HCT116 (cell line): ENCODE data around the gene LY86.

Experiments used
- ATF3 ChIP-seq: IDR thresholded peaks from 2 replicates; pipeline ENCODE4 v1.6.1; 2012
- CEBPB ChIP-seq: IDR thresholded peaks from 2 replicates; pipeline ENCODE4 v1.6.1; 2012; ENCODE audit warnings: low read depth
- EZH2 ChIP-seq: fragments of 200-600 bp; sonication (generic); IDR thresholded peaks from 2 replicates; pipeline ENCODE4 v1.6.1; 2017; ENCODE audit warnings: antibody characterized with exemption, mixed run types
- JUND ChIP-seq: IDR thresholded peaks from 2 replicates; pipeline ENCODE4 v1.6.1; 2012
- POLR2A ChIP-seq: IDR thresholded peaks from 2 replicates; pipeline ENCODE4 v1.7.0; 2011; ENCODE audit warnings: borderline replicate concordance; ENCODE audit not compliant: insufficient read depth, insufficient read length; ENCODE audit errors: extremely low read depth
- POLR2AphosphoS5 ChIP-seq: IDR thresholded peaks from 2 replicates; pipeline ENCODE4 v1.6.1; 2011; ENCODE audit warnings: mild to moderate bottlenecking, low read depth, low read length, moderate library complexity
- RAD21 ChIP-seq: IDR thresholded peaks from 2 replicates; pipeline ENCODE4 v1.6.1; 2012; ENCODE audit warnings: low read depth, mild to moderate bottlenecking
- SP1 ChIP-seq: IDR thresholded peaks from 2 replicates; pipeline ENCODE4 v1.6.1; 2012; ENCODE audit warnings: low read depth
- SRF ChIP-seq: IDR thresholded peaks from 2 replicates; pipeline ENCODE4 v1.6.1; 2012; ENCODE audit warnings: low read depth
- TF ChIP-seq, protein P1 (sequence below), 3 experiments: fragments of 200-600 bp in 1 of 3; sonication (generic) in 1 of 3; IDR thresholded peaks in 2 of 3; conservative IDR thresholded peaks in 1 of 3; 2 replicates each; pipeline ENCODE4 v1.5.1; 2012 to 2017; ENCODE audit warnings: low read depth in 2 of 3, low read length in 2 of 3, antibody characterized with exemption in 1 of 3, borderline replicate concordance in 1 of 3, control low read depth in 1 of 3, mild to moderate bottlenecking in 1 of 3, mixed read lengths in 1 of 3, mixed run types in 1 of 3, moderate library complexity in 1 of 3; ENCODE audit not compliant: insufficient read depth in 1 of 3
- TF ChIP-seq, protein P2 (sequence below): IDR thresholded peaks from 2 replicates; pipeline ENCODE4 v1.6.1; 2012; ENCODE audit warnings: low read depth

DNA sequence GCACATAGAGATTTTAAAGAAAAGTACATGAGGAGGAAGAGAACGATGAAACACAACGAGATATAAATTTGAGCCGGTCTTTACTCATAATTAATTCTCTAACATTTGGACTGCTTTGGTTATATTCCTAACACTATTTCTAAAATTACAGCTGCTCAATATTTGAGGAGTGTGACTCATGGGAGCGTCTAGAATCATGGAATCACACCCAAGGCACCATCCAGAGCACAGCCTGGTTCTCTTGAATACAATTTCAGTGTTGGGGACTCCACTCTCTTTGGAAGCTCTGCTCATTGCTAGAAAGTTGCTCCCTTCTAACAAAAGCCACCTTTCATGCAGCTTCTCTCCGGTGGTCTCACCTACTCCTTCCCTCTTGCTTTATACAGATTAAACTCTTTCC, 64.4 kb downstream of the LY86 start:
- no peak for TF ChIP-seq EZH2
- TF ChIP-seq SP1 = no peak
- TF ChIP-seq, protein P1, sequence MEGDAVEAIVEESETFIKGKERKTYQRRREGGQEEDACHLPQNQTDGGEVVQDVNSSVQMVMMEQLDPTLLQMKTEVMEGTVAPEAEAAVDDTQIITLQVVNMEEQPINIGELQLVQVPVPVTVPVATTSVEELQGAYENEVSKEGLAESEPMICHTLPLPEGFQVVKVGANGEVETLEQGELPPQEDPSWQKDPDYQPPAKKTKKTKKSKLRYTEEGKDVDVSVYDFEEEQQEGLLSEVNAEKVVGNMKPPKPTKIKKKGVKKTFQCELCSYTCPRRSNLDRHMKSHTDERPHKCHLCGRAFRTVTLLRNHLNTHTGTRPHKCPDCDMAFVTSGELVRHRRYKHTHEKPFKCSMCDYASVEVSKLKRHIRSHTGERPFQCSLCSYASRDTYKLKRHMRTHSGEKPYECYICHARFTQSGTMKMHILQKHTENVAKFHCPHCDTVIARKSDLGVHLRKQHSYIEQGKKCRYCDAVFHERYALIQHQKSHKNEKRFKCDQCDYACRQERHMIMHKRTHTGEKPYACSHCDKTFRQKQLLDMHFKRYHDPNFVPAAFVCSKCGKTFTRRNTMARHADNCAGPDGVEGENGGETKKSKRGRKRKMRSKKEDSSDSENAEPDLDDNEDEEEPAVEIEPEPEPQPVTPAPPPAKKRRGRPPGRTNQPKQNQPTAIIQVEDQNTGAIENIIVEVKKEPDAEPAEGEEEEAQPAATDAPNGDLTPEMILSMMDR (IDR thresholded peaks at IDR 0.05 in 2 of 3, conservative IDR thresholded peaks at IDR 0.05 in 1 of 3; ENCODE audit: borderline replicate concordance in 1 of 3, insufficient read depth in 1 of 3, low read depth in 2 of 3, low read length in 2 of 3) = no peak
- no peak for TF ChIP-seq POLR2A
- no peak for TF ChIP-seq ATF3
- no peak for TF ChIP-seq POLR2AphosphoS5
- no peak for TF ChIP-seq JUND
- TF ChIP-seq CEBPB = no peak
- no peak for TF ChIP-seq RAD21
- TF ChIP-seq, protein P2, sequence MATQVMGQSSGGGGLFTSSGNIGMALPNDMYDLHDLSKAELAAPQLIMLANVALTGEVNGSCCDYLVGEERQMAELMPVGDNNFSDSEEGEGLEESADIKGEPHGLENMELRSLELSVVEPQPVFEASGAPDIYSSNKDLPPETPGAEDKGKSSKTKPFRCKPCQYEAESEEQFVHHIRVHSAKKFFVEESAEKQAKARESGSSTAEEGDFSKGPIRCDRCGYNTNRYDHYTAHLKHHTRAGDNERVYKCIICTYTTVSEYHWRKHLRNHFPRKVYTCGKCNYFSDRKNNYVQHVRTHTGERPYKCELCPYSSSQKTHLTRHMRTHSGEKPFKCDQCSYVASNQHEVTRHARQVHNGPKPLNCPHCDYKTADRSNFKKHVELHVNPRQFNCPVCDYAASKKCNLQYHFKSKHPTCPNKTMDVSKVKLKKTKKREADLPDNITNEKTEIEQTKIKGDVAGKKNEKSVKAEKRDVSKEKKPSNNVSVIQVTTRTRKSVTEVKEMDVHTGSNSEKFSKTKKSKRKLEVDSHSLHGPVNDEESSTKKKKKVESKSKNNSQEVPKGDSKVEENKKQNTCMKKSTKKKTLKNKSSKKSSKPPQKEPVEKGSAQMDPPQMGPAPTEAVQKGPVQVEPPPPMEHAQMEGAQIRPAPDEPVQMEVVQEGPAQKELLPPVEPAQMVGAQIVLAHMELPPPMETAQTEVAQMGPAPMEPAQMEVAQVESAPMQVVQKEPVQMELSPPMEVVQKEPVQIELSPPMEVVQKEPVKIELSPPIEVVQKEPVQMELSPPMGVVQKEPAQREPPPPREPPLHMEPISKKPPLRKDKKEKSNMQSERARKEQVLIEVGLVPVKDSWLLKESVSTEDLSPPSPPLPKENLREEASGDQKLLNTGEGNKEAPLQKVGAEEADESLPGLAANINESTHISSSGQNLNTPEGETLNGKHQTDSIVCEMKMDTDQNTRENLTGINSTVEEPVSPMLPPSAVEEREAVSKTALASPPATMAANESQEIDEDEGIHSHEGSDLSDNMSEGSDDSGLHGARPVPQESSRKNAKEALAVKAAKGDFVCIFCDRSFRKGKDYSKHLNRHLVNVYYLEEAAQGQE = no peak
- no peak for TF ChIP-seq SRF
